Measurements from ENCODE around the gene MRPS23.

The MRPS23 gene

DNA sequence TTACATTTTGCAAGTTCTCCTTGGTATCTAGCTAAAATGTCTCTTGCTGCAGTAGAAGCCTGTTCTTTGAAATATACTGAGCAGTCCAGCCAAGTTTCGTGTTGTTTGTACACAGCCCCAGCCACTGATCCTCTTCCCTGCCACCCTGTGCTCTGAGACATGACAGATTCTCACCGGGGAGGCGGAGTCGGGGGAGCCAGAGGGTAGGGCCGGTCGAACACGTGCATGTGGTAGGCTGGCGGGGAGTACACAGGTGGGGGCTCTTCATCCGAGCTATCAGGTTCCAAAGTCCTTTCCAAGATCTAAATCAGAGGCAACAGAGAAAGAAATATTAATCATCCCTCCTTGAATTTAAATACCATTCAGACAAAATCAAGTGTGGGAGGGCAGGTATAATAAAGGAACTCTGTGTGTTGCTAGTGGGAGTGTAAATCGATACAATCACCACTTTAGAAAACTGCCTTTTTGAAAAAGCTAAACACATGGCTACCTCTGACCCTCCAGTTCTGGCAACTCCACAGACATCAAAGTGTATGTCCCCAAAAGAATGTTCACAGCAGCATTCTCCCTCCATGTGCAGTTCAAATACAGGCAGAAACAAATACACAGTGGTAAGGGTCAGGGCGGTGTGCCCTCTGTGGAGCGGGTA lies 29.7 kb upstream of the MRPS23 start:
- DNase-seq (ENCODE audit: low read depth in 4 of 4, low spot score in 1 of 4) = no peak

DNA sequence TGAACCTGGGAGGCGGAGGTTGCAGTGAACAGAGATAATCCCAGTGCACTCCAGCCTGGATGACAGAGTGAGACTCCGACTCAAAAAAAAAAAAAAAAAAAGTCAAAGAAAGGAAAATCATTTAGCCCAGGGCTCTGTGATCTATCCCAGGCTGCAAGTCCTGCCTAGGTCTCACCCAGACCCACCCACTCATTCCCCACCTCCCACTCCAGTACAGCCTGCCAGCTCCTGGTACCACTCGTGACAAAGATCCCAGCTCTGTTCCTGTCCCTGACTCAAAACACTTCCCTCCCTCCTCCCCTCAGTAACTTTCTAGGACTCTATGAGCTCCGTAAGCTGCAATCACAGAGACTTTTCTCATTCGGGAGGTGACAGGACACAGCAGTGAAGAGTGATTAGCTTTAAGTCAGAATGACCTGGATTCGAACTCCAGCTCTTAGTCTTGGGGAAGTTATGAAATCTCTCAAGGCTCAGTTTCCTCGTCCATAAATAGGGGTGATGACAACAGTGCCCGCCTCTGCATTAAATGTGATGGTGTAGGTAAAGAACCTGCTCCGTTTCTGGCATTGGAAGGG lies 28.0 kb upstream of the MRPS23 start:
- no peak for DNase-seq (ENCODE audit: low read depth in 4 of 4, low spot score in 1 of 4)

DNA sequence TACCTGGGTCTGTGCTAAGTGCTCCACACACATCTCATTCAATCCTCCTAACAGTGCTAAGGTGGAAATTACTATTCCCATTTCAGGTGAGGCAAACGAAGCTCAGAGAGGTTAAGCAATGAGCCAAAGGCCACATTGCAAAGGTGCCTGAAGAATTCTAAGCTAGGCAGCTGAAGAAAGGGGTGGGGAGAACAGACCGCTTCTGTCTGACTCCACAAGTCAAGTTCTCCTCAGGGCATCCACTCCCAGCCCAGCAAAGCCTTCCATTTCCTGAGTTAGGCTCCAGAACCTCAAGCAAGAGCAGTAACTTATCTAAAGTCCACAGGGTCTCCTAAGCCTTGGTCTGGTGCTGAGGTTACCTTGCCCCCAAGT lies 27.0 kb upstream of the MRPS23 start:
- DNase-seq (ENCODE audit: low read depth in 4 of 4, low spot score in 1 of 4) = no peak

DNA sequence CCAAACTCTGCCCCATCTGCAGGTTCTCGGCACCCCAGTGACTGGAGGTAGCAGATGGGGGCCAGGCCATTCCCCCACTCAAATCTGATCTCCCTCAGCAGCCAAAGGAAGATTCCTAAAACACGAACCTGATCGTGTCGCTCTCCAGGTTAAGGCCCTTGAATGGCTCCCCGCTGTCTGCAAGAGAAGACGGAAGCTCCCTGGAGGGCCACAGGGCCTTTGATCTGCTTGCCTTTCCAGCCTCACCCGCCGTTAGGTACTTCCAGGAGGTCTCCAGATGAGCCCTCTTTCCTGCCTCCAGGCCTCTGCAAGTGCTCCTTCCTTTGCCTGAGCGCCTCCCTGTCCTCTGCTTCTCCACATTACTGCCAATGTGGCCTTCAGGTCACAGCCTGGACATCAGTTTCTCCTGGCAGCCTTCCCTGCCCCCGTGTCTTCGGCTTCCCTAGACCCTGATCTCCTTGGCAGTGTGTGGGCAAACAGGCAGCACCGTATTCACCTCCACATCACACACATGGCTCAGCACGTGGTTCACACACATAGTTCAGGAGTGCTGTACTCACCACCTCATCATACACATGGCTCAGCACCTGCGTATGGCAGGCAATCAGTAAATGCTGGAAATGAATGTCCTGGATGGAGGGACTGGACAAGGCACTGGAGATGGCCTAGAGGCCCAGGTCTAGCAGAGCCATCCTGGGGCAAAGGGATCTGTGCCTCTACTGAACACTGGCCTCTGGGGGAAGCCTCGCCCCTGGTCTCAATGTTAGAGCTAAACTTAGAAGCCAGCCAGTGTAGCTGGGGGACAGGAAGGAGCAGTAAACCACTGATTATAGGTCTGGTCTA lies 26.4 kb upstream of the MRPS23 start:
- DNase-seq (ENCODE audit: low read depth in 4 of 4, low spot score in 1 of 4) = no peak

DNA sequence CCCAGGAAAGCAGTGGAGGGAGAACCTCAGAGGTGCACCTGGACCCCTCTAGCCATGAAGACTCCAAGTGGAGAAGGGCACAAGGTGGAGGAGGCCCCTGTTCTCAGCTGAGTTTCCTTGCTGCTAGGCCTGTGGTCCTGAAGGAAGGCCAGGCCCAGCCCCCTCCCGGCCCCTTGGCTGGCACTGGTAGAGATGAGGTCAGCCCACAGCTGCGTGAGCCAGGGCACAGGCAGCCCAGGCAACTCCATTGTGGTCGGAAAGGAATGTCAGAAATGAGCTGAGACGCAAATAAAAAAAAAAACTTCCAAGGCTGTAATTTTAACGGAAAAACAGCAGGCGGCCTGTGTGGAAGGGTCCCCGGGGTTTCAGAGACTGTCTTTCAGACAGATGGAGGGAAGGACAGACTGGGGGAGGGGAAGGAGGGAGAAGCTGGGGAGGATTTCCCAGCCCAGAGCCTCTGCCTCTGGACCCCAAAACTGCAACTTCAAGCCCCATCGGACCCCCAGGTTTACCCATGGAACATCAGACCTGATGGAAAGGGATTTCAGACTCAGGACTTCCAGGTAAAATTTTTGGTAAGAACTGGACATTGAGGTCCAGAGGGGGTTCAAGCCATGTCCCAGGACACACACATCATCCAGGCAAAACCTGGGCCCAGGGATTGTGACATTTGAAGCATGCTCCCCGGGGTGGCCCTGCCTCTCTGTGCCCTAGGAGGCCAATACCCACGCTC lies 25.6 kb upstream of the MRPS23 start:
- no peak for DNase-seq (ENCODE audit: low read depth in 4 of 4, low spot score in 1 of 4)

DNA sequence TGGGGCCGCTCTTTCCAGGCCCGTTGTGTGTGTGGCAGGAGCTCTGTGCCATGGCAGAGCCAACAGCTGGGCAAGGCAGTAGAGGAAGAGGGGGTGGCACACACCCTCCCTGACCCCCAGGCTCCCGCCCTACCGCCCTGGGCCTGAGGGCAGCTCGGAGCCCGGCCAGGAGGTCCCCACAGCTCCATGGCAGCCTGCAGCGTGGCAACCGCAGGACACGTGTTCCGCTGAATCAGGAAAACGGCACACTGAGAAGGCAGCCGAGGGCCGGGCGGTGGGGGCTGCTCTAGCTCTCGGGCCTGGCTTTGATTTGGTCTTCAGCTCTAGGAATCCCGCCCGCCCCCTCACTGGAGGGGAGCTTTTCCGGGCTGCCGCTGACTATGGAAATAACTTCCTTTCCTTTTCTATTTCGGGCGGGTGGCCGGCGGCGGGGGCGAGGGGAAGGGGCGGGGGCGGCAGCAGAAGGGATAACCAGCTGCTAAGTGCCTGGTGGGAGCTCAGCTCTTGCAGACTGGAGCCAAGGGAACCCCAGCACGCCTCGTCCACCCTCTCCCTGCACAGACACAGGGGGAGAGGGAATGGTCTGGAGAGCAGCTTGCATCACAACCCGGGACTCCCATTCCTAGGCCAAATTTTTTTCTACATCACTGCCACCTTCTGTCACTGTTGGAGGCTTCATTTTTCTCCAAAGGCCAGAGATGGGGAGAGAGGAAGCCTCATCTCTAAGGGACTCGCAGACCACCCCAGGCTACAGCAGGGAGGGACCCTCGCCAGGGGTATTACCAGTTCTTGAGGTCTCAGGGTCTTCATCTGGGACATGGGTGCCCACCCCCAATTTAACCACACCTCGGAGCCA lies 24.8 kb upstream of the MRPS23 start:
- DNase-seq (ENCODE audit: low read depth in 4 of 4, low spot score in 1 of 4) = peak in 1 of 4 experiments; percentile 23

DNA sequence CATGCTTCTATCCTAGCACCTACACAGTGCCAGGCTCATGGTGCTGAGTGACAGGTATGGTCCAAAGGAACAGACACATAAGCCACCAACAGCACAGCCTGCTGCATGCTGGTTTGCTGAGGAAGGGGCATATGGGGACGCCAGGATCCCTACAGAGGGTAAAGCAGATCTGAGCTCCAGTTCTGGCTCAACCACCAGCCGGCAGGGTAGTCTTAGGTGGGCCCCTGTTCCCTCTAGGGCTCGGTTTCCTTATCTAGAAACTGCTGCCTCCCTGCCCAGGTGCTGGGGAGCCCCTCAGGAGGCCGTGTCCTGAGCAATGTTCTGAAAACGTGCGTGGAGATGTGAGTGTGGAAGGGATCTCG lies 24.2 kb upstream of the MRPS23 start:
- no peak for DNase-seq (ENCODE audit: low read depth in 4 of 4, low spot score in 1 of 4)

DNA sequence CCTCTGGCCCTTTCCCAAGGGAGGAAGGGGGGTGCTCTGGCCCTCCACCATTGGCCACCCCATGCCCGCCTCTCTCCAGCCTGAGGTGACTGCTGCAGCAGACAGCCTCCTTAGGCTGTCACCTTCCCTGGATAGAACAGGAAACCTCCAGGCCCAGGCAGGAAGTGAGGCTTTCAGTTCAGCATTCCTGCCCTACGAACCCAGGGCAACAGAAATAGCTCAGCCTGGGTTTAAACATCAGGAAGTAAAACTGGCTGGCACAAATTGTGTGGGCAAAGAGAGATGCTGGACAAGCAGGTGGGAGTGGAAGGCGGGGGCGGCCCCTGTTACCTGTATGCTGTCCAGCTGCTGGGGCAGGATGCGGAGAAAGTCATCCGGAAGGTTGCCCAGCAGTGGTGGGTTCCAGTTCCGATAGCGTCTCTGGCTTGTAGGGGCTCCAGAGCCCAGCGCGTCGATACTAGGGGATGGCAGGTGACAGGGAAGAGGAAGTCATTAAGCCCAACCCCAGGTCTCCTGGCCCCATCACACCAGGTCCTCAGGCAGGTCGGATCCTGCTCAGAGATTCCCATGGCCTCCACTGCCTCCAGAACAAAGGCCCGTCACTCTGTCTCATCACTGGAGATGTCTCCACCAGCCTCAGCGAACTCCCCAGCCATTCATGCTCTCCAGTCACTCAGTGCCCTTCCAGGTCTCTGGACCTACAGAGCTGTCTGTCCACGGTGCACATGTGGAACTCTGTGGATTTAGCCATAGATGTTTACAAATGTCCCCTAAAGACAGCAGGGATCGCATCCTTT lies 23.6 kb upstream of the MRPS23 start:
- no peak for DNase-seq (ENCODE audit: low read depth in 4 of 4, low spot score in 1 of 4)

DNA sequence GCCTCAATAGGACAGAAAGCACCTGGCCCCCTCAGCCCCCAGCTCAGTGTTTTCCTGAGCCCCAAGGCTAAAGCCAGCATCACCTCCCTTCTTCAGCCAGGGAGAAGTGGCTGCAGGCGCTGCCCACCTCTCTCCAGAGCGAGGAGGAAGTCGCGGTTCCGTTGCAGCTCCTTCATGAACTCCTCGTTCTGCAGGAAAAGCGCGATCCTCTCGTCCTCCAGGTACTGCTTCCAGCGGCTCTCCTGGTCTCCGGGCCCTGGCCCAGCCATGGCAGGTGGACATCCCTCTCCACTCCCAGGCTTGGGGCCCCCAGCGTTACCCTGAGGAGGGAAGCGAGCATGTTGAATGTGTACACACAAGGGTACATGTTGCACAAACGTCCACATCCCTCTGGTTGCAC lies 22.7 kb upstream of the MRPS23 start:
- no peak for DNase-seq (ENCODE audit: low read depth in 4 of 4, low spot score in 1 of 4)

DNA sequence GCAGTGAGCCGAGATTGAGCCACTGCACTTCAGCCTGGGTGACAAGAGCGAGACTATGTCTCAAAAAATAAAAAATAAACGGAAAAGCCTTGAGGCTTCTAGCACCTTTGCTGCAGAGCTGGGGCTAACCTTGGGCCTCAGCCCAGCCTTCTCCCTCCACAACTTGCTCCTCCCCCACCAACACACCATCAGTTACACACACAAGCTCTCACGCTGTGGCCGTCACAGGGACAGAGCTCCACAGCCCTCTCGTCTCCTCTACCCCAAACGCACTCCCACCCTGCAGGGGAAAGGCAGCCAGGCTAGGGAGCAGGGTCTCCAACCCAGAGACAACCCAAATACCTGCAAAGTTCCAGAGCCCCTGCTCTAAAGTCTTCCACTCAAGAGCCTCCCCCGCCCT lies 22.0 kb upstream of the MRPS23 start:
- DNase-seq (ENCODE audit: low read depth in 4 of 4, low spot score in 1 of 4) = no peak

DNA sequence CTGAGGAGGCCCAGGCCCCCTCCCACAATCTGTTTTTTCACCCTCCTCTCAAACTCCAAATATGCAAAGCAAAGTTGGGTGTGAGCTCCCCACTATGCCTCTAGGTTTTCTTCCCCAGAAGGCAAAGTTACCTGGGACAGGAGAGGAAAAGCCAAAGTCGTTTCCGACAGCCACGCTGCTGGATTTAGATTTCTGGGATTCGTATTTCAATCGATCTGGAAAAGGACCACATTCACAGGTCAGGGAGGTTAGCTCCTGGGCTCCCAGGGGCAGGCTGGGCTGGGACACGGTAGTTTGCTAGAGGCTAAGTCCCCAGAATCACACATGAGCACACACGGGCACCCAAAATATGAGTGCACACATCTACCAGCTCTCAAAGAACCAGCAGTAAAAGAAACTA lies 21.3 kb upstream of the MRPS23 start:
- DNase-seq (ENCODE audit: low read depth in 4 of 4, low spot score in 1 of 4) = no peak

DNA sequence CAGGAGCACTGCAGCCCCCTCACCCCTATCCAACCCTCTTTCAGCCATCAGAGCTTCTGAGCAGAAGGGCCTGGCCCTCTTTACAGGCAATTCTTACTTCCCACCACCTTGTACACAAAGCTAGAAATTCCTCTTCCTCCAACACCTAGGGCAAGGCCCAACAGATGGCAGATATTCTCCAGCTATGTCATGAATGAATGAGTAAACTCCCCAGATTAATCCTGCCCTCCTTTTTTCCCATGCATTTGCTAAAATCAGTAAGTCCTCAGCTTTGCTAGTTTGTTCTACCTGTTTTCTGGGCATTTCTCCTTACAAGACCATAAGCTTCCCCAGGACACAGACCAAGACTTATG lies 20.4 kb upstream of the MRPS23 start:
- no peak for DNase-seq (ENCODE audit: low read depth in 4 of 4, low spot score in 1 of 4)

DNA sequence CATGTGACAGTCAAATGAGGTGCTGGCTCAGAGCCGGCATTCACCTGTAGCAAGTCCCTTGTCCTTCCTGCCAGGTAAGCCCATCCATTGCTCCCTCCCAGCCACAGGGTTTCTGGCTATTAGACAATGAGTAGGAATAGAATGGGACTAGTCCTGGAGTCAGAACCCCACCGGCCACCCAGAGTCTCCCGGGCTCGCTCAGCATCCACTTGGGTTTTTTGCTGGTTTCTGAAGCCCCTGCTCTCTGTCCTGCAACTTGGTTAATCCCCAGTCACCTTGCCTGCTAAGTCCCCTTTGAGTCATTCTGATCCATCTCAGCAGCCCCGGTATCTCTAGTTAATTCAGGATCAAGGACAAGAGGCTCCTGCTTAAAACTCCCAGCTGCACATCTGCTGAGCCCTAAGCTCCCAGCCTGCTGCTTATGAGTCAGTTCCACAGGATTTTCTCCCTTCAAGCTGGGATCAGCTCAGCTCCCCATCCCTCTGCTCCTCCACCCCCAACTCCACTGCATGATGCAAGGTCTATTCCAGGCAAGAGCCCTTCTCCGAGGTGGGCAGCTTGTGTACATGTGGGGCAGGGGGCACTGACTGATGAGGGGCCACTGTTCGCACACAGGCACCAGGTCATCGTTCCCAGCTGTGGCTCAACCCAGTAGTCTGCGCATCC lies 19.9 kb upstream of the MRPS23 start:
- DNase-seq (ENCODE audit: low read depth in 4 of 4, low spot score in 1 of 4) = no peak

DNA sequence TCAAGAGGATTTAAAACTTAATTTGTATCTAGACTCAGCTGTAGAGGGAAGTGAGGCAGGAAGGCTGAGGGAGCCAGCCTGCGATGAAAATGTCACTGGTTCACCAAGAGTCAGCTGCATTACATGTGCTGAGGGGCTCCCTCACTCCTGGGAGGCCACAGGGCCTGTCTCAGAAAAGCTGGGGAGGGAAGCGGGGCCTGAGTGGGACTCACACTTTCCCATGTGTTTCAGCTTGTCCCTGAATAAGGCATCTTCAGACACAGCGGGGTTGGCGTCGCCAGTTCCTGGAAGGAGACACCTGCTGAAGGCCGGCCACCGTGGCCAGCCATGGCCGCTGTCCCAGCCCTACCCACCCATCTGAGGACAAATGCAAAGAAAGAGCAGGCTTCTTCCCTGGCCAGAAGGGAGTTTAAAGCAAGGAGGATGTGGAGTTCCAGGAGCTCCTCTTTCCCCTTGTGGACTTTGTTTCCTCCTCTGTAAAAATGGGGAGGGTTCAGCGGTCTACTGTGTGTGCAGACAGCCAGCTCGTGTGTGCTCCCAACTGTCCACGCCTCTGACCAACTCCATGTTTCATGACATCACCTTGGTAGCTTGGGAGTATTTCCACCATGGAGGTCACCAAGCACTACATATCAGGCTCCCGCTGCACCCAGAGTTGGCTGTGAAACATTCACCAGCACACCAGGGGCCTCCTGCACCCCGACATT lies 19.2 kb upstream of the MRPS23 start:
- no peak for DNase-seq (ENCODE audit: low read depth in 4 of 4, low spot score in 1 of 4)

DNA sequence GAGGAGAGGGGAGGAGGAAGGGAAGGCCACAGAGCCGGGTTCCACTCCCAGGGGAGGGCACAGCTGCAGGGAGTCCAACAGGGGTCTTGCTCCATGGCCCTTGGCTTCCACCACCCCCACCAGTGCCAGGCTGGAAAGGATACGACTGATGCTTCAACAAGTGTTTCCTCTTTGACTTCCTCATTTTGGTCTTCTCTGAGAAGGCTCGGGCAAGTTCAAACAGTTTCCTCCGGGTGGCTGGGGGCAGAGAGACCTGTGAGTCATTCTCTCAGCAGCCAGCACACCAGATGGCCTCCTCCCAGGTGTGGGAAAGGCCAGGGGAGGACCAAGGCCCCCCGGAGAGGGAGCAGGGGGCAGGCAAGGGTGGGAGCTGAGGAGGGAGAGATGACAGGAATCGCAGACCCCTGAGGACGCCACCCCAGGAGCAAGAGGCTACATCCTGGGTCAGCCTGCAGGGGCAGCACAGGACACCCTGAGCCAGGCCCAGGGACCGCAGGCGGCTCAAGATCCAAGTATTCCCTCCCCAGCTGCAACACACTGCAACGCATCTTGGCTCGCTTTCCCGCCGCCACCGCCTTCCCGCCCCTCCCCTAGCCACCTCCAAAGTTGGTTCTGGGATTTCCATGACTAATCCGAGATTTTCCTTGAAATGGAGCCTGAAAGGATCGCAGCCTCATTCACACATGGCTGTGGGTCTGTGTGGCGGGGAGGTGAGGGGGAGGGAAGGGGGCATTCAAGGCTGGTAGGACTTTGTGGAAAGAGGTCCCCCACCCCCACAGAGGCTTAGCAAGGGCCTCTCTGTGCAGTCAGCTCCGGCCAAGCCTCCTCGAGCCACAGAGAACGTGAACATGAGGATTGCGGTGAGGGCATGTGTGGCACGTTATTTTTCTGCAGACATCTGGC lies 18.4 kb upstream of the MRPS23 start:
- no peak for DNase-seq (ENCODE audit: low read depth in 4 of 4, low spot score in 1 of 4)

DNA sequence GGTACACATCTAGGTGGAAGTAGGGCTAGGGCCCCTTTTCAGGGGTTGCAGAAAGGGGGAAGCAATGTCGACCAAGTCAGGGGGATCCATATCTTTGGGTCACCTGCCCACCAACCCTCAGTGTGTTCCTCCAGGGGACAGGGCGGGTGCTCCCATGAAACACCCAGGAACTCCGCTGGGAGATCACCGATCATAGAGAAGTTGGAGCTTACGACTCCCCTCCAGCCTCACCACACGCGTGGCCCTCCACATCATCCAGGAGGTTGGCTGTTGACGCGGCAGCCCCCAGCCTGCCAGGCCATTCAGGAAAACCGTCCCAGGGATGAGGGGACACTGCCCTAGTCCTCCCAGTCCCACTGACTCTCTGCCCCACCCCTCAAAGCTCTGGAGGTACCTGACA lies 17.3 kb upstream of the MRPS23 start:
- no peak for DNase-seq (ENCODE audit: low read depth in 4 of 4, low spot score in 1 of 4)

DNA sequence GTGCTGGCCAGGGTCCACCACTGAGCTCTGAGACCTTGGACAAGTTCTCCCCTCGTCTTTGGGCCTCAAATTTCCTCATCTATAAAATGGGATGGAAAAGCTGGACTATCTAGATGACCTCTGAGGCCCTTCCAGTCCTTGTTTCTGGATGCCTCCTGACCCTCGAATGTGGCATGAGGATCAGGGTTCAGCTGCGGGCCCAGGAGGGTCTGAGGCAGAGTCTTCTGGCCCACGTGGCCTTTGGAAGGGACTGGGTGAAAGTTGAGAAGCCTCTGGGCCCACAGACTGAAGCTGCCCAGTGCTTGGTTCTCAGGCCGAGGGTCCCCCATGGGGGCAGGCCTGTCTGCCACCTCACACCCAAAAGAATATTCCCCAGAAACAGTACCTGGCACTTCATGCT lies 16.9 kb upstream of the MRPS23 start:
- DNase-seq (ENCODE audit: low read depth in 4 of 4, low spot score in 1 of 4) = no peak

DNA sequence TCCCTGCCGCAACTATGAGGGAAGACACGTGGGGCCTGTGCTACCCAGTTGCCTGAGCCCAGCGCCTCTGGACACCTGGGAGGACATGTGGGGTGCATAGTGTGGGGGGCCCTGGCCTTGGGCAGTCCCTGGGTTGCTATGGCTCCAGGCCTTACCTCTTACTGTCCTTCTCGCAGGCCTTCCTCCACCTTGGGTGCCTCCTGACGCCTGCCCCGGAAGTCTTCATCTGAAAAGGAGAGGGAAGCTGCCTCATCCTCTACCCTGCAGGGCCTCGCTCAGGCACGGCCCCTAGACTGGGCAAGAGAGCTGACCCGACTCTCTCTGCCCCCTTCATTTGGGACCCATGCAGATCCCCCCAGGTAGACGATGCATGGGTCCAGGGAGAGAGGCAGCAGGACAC lies 16.5 kb upstream of the MRPS23 start:
- DNase-seq (ENCODE audit: low read depth in 4 of 4, low spot score in 1 of 4) = no peak

Data from stimulated activated CD4-positive, alpha-beta T cell treated with anti-CD3 and anti-CD28 coated beads, Interleukin-1b, Interleukin-23, amount 100 ng/mL, for 24 hours (primary cell).